DMS153 treated with DMSO at 0.1 percent for 48 hours (cell line): ENCODE results near the gene UBB.

ENCODE experiments used
- DNase-seq: peaks from one replicate; lab custom pipeline; 2025; ENCODE audit not compliant: unreplicated experiment; lab: John Stamatoyannopoulos, UW

UBB gene

GRCh38 chr17:16380640-16381495, at the start of gene UBB:
TSS of gene UBB (plus strand) at chr17:16381091. CDS start at chr17:16381908, 817 bp downstream.
- DNase-seq, result peak; percentile 52

GRCh38 chr17:16338391-16338790, 42.5 kb upstream of the UBB start:
- DNase-seq, result no peak

GRCh38 chr17:16339402-16339801, 41.5 kb upstream of the UBB start:
- DNase-seq, result no peak

- DNase-seq, result no peak
These were observed 40.9 kb upstream of the UBB start for GRCh38 chr17:16339959-16340358.

GRCh38 chr17:16342979-16343378, 37.9 kb upstream of the UBB start:
- DNase-seq, result no peak

GRCh38 chr17:16343569-16343968, 37.3 kb upstream of the UBB start:
- DNase-seq, result no peak

GRCh38 chr17:16345565-16345964, 35.3 kb upstream of the UBB start:
- DNase-seq, result no peak

- no peak for DNase-seq
These were observed 34.1 kb upstream of the UBB start for GRCh38 chr17:16346721-16347271.

GRCh38 chr17:16348586-16348985, 32.3 kb upstream of the UBB start:
- no peak for DNase-seq

GRCh38 chr17:16349431-16349830, 31.5 kb upstream of the UBB start:
- no peak for DNase-seq

GRCh38 chr17:16351831-16352230, 29.1 kb upstream of the UBB start:
- DNase-seq, result no peak

- DNase-seq, result peak; percentile 22
These were observed 28.6 kb upstream of the UBB start for GRCh38 chr17:16352303-16352666.

- DNase-seq, result no peak
These were observed 28.1 kb upstream of the UBB start for GRCh38 chr17:16352667-16353316.

GRCh38 chr17:16353317-16354174, 27.3 kb upstream of the UBB start, which contains the start of gene CENPV:
TSS of gene CENPV (minus strand) at chr17:16353469. CDS start at chr17:16353436, 33 bp downstream.
- DNase-seq, result peak; percentile 1

GRCh38 chr17:16354585-16354984, 26.3 kb upstream of the UBB start:
- no peak for DNase-seq

- DNase-seq, result no peak
These were observed 22.5 kb upstream of the UBB start for GRCh38 chr17:16358394-16358793.

GRCh38 chr17:16361874-16362273, 19.0 kb upstream of the UBB start:
- DNase-seq, result no peak

GRCh38 chr17:16363749-16364536, 16.9 kb upstream of the UBB start:
- peak; percentile 19 for DNase-seq

- no peak for DNase-seq
These were observed 16.3 kb upstream of the UBB start for GRCh38 chr17:16364625-16365024.

GRCh38 chr17:16371742-16372141, 9.1 kb upstream of the UBB start:
- DNase-seq, result no peak
